ENCODE results near the gene WDR7. TPM values are rescaled to one million over a fixed set of nuclear protein-coding genes. Genes with fewer than 3 reads are reported as not detected.

Gene WDR7
- total RNA-seq, 4 donors from 2014 or later: 22.6 to 39.0 (median 31.2) TPM

- H3K27me3 ChIP-seq: no peaks in the 10 kb centered on the region
- no peak for DNase-seq (ENCODE audit: low spot score in 2 of 2)
- H3K4me1 ChIP-seq: no peaks in the 10 kb centered on the region
- H3K9me3 ChIP-seq: peaks cover 0 to 6% (median 0%) of the 10 kb centered on the region in 4 donors
- WGBS, 2 donors: 95 to 98% methylated on average over 1 of the region's 1 CpG
- TF ChIP-seq CTCF (IDR thresholded peaks at IDR 0.05): no peak
- no peak for TF ChIP-seq EP300 (IDR thresholded peaks at IDR 0.05)
- TF ChIP-seq POLR2A (IDR thresholded peaks at IDR 0.05): no peak
- no peak overlapping the region for H3K4me3 ChIP-seq
- no peak overlapping the region for H3K27ac ChIP-seq
- H3K36me3 ChIP-seq: peaks cover 0 to 64% (median 0%) of the 10 kb centered on the region in 3 donors
Measured at GRCh38 chr18:56723068-56723467, 71.9 kb downstream of the WDR7 start.

- WGBS, 2 donors: 97 to 100% methylated on average over 2 of the region's 2 CpGs
Measured at GRCh38 chr18:56723706-56724105, 72.5 kb downstream of the WDR7 start.

GRCh38 chr18:56726906-56727305 lies 75.7 kb downstream of the WDR7 start:
- 79 to 89% methylated on average over 2 of the region's 2 CpGs for WGBS, 2 donors
- DNase-seq (ENCODE audit: low spot score in 2 of 2): no peak
- Histone ChIP-seq H3K4me1 (no peaks in the 10 kb centered on the region), H3K9me3 (peaks cover 0 to 6% (median 0%) of the 10 kb centered on the region in 4 donors), H3K36me3 (peaks cover 0 to 48% (median 0%) of the 10 kb centered on the region in 3 donors), H3K27ac (no peak overlapping the region), H3K27me3 (no peaks in the 10 kb centered on the region), H3K4me3 (no peak overlapping the region)
- TF ChIP-seq POLR2A (IDR thresholded peaks at IDR 0.05): no peak
- TF ChIP-seq EP300 (IDR thresholded peaks at IDR 0.05): no peak
- TF ChIP-seq CTCF (IDR thresholded peaks at IDR 0.05): no peak

More at GRCh38 chr18:56723706-56724105, 72.5 kb downstream of the WDR7 start:
- H3K36me3 ChIP-seq: peaks cover 0 to 62% (median 0%) of the 10 kb centered on the region in 3 donors
- H3K27ac ChIP-seq: no peak overlapping the region
- H3K27me3 ChIP-seq: no peaks in the 10 kb centered on the region
- no peak for DNase-seq (ENCODE audit: low spot score in 2 of 2)
- no peak overlapping the region for H3K4me3 ChIP-seq
- no peak for TF ChIP-seq POLR2A (IDR thresholded peaks at IDR 0.05)
- H3K9me3 ChIP-seq: peaks cover 0 to 6% (median 0%) of the 10 kb centered on the region in 4 donors
- no peaks in the 10 kb centered on the region for H3K4me1 ChIP-seq

- Histone ChIP-seq H3K36me3 (peaks cover 0 to 44% (median 0%) of the 10 kb centered on the region in 3 donors), H3K27ac (no peak overlapping the region), H3K4me1 (no peaks in the 10 kb centered on the region), H3K9me3 (peaks cover 0 to 6% (median 0%) of the 10 kb centered on the region in 4 donors), H3K27me3 (no peaks in the 10 kb centered on the region), H3K4me3 (no peak overlapping the region)
- 81 to 91% methylated on average over 5 of the region's 5 CpGs for WGBS, 2 donors
- no peak for DNase-seq (ENCODE audit: low spot score in 2 of 2)
- TF ChIP-seq CTCF (IDR thresholded peaks at IDR 0.05): no peak
- no peak for TF ChIP-seq EP300 (IDR thresholded peaks at IDR 0.05)
- TF ChIP-seq POLR2A (IDR thresholded peaks at IDR 0.05): no peak
Measured at GRCh38 chr18:56727399-56727798, 76.2 kb downstream of the WDR7 start.

- 97 to 100% methylated on average over 3 of the region's 3 CpGs for WGBS, 2 donors
- H3K27me3 ChIP-seq: no peaks in the 10 kb centered on the region
- H3K4me1 ChIP-seq: no peaks in the 10 kb centered on the region
- H3K27ac ChIP-seq: no peak overlapping the region
- TF ChIP-seq POLR2A (IDR thresholded peaks at IDR 0.05) (no peak), CTCF (IDR thresholded peaks at IDR 0.05) (no peak), EP300 (IDR thresholded peaks at IDR 0.05) (no peak)
- H3K9me3 ChIP-seq: no peaks in the 10 kb centered on the region
- no peak overlapping the region for H3K4me3 ChIP-seq
- H3K36me3 ChIP-seq: peaks cover 0 to 33% (median 0%) of the 10 kb centered on the region in 3 donors
- DNase-seq (ENCODE audit: low spot score in 2 of 2): no peak
Measured at GRCh38 chr18:56728741-56729140, 77.6 kb downstream of the WDR7 start.

GRCh38 chr18:56738184-56738583 lies 87.0 kb downstream of the WDR7 start:
- H3K27me3 ChIP-seq: no peaks in the 10 kb centered on the region
- peaks cover 0 to 6% (median 0%) of the 10 kb centered on the region in 4 donors for H3K4me1 ChIP-seq
- H3K36me3 ChIP-seq: no peaks in the 10 kb centered on the region
- 87 to 91% methylated on average over 5 of the region's 5 CpGs for WGBS, 2 donors
- H3K4me3 ChIP-seq: no peak overlapping the region
- no peak for DNase-seq (ENCODE audit: low spot score in 2 of 2)
- TF ChIP-seq CTCF (IDR thresholded peaks at IDR 0.05): no peak
- TF ChIP-seq POLR2A (IDR thresholded peaks at IDR 0.05): no peak
- TF ChIP-seq EP300 (IDR thresholded peaks at IDR 0.05): no peak
- no peak overlapping the region for H3K27ac ChIP-seq
- peaks cover 0 to 9% (median 0%) of the 10 kb centered on the region in 4 donors for H3K9me3 ChIP-seq
